OCI-LY1 (cell line): ENCODE data around the gene TUFM.

Experiments used
- CTCF ChIP-seq: fragments of 200-600 bp; sonication (generic), shearing (Covaris generic); IDR thresholded peaks from 2 replicates; pipeline ENCODE4 v1.5.1; 2017; ENCODE audit warnings: mild to moderate bottlenecking, antibody characterized with exemption, low read length, moderate library complexity, mixed read lengths
- EZH2 ChIP-seq: fragments of 200-600 bp; sonication (generic), shearing (Covaris generic); IDR thresholded peaks from 2 replicates; pipeline ENCODE4 v1.8.0; 2017; ENCODE audit warnings: borderline replicate concordance, mixed run types, mild to moderate bottlenecking, antibody characterized with exemption, low read length, moderate library complexity, mixed read lengths

DNA sequence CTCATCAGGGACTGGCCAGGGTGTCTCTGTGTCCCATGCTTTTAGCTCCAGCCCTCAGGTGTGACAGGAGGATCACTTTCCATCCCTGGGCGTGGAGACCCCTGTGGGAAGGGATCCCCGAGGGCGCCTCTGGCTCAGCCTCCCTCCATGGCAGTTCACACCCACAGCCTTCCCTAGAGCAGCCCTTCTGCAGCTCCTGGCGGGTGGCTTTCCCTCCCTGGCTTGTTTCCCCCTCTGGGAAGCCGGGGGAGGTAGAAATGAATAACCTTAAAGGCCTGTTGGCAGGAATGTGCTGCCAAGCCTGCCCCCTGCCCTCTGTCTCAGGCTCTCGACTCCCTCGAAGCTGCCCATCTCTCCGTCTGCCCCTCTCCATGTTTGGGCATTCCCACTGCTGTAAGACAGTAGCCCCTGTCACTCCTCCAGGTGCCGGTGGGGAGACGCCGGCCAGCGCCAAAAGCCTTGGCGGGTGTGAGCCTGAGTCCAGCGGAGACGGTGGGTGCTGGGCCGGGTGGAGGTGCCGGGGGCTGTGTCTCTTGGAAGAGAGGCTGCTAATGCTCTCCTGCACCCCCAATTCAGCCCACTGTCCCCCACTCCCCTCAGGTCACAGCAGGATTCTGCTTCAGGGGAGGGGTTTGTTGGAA is 30.0 kb upstream of the TUFM start:
- no peak for TF ChIP-seq CTCF
- TF ChIP-seq EZH2 = no peak
